Body of pancreas (tissue), 4 donors: ENCODE measurements around the gene ZNRF4. TPM values are rescaled to one million over a fixed set of nuclear protein-coding genes. Genes with fewer than 3 reads are reported as not detected.
"Not testable (repeated sequence)": the region's sequence is repeated elsewhere in the genome, so short reads cannot be mapped to it uniquely, and the experiment has no call there.

Experiments
- ATAC-seq: fragments of 150-250 bp; one replicate; pipeline ENCODE4 v1.9.1; 2016
- DNase-seq, 4 donors: peaks; one replicate each; pipeline ENCODE4 v3.0.0-alpha.2; 2019
- H3K27ac ChIP-seq, 4 donors: fragments of 200-600 bp; sonication (generic); 1 replicate in 3 of 4; 2 replicates in 1 of 4; pipeline versions ENCODE4 v1.5.1 to v1.6.1; 2016 to 2019; ENCODE audit warnings: mild to moderate bottlenecking in 1 of 4, mixed read lengths in 1 of 4, moderate library complexity in 1 of 4
- H3K27me3 ChIP-seq, 2 donors: fragments of 200-600 bp; sonication (generic); one replicate each; pipeline ENCODE4 v1.6.0; 2016; ENCODE audit warnings: mild to moderate bottlenecking in 1 of 2
- H3K36me3 ChIP-seq, 2 donors: fragments of 200-600 bp; sonication (generic); replicated peaks in 1 of 2; 2 replicates each; pipeline ENCODE4 v1.5.1; 2016; ENCODE audit warnings: low read depth in 2 of 2; ENCODE audit not compliant: insufficient read depth in 1 of 2
- H3K4me1 ChIP-seq: fragments of 200-600 bp; sonication (generic); one replicate; pipeline ENCODE4 v1.6.0; 2016
- H3K4me3 ChIP-seq, 2 donors: fragments of 200-600 bp; sonication (generic); 1 replicate in 1 of 2; 2 replicates in 1 of 2; pipeline ENCODE4 v1.5.1; 2016 to 2019
- H3K9me3 ChIP-seq, 3 donors: fragments of 200-600 bp; sonication (generic); 1 replicate in 2 of 3; 2 replicates in 1 of 3; pipeline ENCODE4 v1.5.1; 2016
- CTCF ChIP-seq, 7 experiments: fragments of 450-650 bp in 4 of 7; fragments of 200-600 bp in 3 of 7; sonication (generic) in 3 of 7; IDR thresholded peaks; one replicate each; pipeline ENCODE4 v1.5.1; 2016 to 2019; ENCODE audit warnings: antibody characterized with exemption in 7 of 7
- POLR2A ChIP-seq, 3 donors: fragments of 450-650 bp; IDR thresholded peaks; one replicate each; pipeline ENCODE4 v1.6.1; 2016; ENCODE audit warnings: antibody characterized with exemption in 3 of 3, mild to moderate bottlenecking in 2 of 3
- WGBS, 2 donors: methylation state at CpG; one replicate each; pipeline ENCODE4 v1.1.5; 2017; 5-methylcytosine and 5-hydroxymethylcytosine counted together
- intact Hi-C: fragments of 100-400 bp; cut with DNase I; formaldehyde crosslinking; loops from one replicate; pipeline ENCODE4 v1.15.1; 2023
- total RNA-seq, 2 donors: library from RNA; depleted of rRNA; stranded (reverse); fragments of >200 nt; gene quantifications; one replicate each; pipeline ENCODE4 v1.1.0, GENCODE V29; 2016

ZNRF4 gene
- total RNA-seq, 2 donors from 2014 or later: not detected

DNA sequence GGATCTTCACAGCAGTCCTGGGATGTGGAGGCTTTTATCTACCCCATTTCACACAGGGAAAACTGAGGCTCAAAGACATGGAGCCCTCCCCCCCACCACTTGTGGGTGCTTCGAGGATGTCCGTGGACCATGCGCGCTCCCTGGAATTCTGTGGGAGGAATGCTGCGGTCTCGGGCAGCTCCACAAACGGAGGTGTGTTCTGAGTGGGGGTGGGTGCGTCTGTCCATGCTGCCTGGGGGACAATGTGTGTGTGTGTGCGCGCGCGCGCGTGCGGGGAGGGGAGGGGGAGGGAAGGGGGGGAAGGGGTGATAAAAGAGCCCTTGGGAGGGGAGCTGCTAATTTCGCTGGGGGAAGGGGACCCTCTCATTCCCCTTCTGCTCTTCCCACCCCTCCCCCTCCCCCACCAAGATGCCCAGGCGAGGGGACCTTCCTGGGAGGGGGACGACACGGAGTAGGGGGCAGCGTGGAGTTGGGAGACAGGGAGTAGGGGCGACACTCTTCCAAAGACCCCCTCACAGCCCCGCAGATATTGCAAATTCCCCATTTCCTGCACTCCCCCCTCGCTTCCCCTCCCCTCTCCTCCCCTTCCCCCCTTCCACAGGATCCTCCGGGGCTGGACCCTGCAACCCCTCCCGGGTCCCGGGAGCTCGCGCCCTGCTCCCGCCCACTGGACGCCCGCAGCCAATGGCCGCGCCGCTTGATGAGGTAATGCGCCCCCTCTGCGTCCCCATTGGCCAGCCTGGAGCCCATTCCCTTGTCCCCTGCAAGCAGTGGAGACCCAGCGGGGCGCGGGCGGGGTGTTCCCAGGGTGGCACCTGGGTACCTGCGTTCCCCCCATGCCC lies 18.9 kb upstream of the ZNRF4 start:
- WGBS, 2 donors: 2 to 3% methylated on average over 11 to 22 of the region's 41 CpGs

GRCh38 chr19:5436948-5437306 lies 18.3 kb upstream of the ZNRF4 start:
- WGBS, 2 donors: 0 to 6% methylated on average over 1 to 14 of the region's 15 CpGs
- DNase-seq (no peak), ATAC-seq (no peak)
- Histone ChIP-seq H3K9me3 (no peaks in the 10 kb centered on the region), H3K4me3 (no peak overlapping the region), H3K27me3 (no peaks in the 10 kb centered on the region), H3K27ac (no peak overlapping the region), H3K36me3 (no peaks in the 10 kb centered on the region), H3K4me1 (no peaks in the 10 kb centered on the region)
- intact Hi-C loops: no loop called here
- no peak for TF ChIP-seq POLR2A (IDR thresholded peaks at IDR 0.05)
- no peak for TF ChIP-seq CTCF (IDR thresholded peaks at IDR 0.05)

More for the DNA sequence above, 18.9 kb upstream of the ZNRF4 start:
- Histone ChIP-seq H3K9me3 (no peaks in the 10 kb centered on the region), H3K4me1 (no peaks in the 10 kb centered on the region), H3K27me3 (no peaks in the 10 kb centered on the region), H3K36me3 (no peaks in the 10 kb centered on the region), H3K27ac (no peak overlapping the region), H3K4me3 (no peak overlapping the region)
- TF ChIP-seq POLR2A (IDR thresholded peaks at IDR 0.05) (no peak), CTCF (IDR thresholded peaks at IDR 0.05) (no peak)
- intact Hi-C loops: no loop called here
- ATAC-seq: no peak
- no peak for DNase-seq

DNA sequence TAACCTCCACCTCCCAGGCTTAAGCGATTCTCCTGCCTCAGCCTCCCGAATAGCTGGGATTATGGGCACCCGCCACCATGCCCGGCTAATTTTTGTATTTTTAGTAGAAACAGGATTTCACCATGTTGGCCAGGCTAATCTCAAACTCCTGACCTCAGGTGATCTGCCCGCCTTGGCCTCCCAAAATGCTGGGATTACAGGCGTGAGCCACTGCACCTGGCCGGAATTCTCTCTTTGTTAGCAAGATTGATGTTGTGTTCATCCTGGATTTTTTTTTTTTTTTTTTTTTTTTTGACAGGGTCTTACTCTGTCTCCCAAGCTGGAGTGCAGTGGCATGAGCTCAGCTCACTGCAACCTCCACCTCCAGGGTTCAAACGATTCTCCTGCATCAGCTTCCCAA lies 16.5 kb upstream of the ZNRF4 start:
- H3K4me1 ChIP-seq, DNase-seq, ATAC-seq, H3K27ac ChIP-seq, intact Hi-C loops, H3K27me3 ChIP-seq, H3K9me3 ChIP-seq, H3K36me3 ChIP-seq, H3K4me3 ChIP-seq: not testable (repeated sequence)
- 67 to 75% methylated on average over 8 of the region's 8 CpGs for WGBS, 2 donors

DNA sequence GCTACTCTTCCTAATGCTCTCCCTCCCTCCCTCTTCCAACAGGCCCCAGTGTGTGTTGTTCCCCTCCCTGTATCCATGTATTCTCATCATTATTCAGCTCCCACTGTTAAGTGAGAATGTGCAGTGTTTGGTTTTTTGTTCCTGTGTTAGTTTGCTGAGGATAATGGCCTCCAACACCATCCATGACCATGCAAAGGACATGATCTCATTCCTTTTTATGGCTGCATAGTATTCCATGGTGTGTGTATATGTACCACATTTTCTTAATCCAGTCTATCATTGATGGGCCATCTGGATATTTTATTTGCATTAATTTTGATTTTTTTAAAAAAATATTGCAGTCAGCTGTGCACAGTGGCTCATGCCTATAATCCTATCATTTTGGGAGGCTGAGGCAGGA lies 15.8 kb upstream of the ZNRF4 start:
- no peaks in the 10 kb centered on the region for H3K27me3 ChIP-seq
- ATAC-seq: no peak
- intact Hi-C loops: no loop called here

DNA sequence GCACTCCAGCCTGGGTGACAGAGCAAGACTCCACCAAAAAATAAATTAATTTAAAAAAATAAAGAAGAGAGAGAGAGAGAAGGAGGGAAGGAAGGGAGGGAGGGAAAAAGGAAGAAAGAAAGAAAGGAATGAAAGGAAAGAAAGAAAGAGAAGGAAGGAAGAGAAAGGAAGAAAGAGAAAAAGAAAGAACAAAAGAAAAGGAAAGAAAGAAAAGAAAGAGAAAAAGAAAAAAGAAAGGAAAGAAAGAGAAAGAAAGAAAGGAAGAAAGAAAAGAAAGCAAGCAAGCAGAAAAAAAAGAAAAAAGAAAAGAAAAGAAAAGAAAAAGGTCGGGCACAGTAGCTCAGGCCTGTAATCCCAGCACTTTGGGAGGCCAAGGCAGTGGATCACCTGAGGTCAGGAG lies 14.9 kb upstream of the ZNRF4 start:
- no peak for TF ChIP-seq POLR2A (IDR thresholded peaks at IDR 0.05)
- Histone ChIP-seq H3K4me3 (no peak overlapping the region), H3K9me3 (no peaks in the 10 kb centered on the region), H3K4me1 (no peaks in the 10 kb centered on the region), H3K36me3 (no peaks in the 10 kb centered on the region), H3K27ac (no peak overlapping the region), H3K27me3 (no peaks in the 10 kb centered on the region)
- intact Hi-C loops: no loop called here
- 23 to 60% methylated on average over 1 of the region's 1 CpG for WGBS, 2 donors
- DNase-seq: no peak
- no peak for ATAC-seq

More for the DNA sequence above, 15.8 kb upstream of the ZNRF4 start:
- no peaks in the 10 kb centered on the region for H3K36me3 ChIP-seq
- no peaks in the 10 kb centered on the region for H3K4me1 ChIP-seq
- no peak overlapping the region for H3K4me3 ChIP-seq
- TF ChIP-seq POLR2A (IDR thresholded peaks at IDR 0.05) (no peak), CTCF (IDR thresholded peaks at IDR 0.05) (no peak)
- H3K9me3 ChIP-seq: no peaks in the 10 kb centered on the region
- H3K27ac ChIP-seq: no peak overlapping the region
- no peak for DNase-seq

DNA sequence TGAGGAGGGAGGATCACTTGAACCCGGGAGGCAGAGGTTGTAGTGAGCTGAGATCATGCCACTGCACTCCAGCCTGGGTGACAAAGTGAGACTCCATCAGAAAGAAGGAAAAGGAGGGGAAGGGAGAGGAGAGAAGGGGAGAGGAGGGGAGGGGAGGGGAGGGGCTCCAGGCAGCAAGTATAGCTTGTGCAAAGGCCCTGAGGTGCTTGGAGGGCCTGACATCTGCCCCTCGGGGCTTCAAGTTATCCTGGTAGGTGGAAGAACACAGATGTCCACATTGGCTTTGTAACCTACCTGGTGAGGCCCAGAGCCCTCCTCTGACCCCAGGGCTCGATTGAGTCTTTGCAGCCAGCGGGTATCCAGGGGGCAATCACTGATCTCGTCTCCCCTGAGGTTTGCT lies 11.5 kb upstream of the ZNRF4 start:
- Histone ChIP-seq H3K4me1 (no peaks in the 10 kb centered on the region), H3K4me3 (no peak overlapping the region), H3K9me3 (no peaks in the 10 kb centered on the region), H3K36me3 (no peaks in the 10 kb centered on the region), H3K27me3 (peaks cover 0 to 3% of the 10 kb centered on the region in 2 donors), H3K27ac (no peak overlapping the region)
- intact Hi-C loops: no loop called here
- DNase-seq (no peak), ATAC-seq (no peak)
- TF ChIP-seq POLR2A (IDR thresholded peaks at IDR 0.05): no peak
- TF ChIP-seq CTCF (IDR thresholded peaks at IDR 0.05): no peak
- 59 to 76% methylated on average over 2 to 4 of the region's 5 CpGs for WGBS, 2 donors
